Measurements from ENCODE around the gene UNC5A. TPM values are rescaled to one million over a fixed set of nuclear protein-coding genes. Genes with fewer than 3 reads are reported as not detected.

Gene UNC5A
- total and polyA plus RNA-seq, 10 of the 15 experiments (the other 5 are each of a cell fraction or from before 2014, with no cell fraction given) = not detected

DNA sequence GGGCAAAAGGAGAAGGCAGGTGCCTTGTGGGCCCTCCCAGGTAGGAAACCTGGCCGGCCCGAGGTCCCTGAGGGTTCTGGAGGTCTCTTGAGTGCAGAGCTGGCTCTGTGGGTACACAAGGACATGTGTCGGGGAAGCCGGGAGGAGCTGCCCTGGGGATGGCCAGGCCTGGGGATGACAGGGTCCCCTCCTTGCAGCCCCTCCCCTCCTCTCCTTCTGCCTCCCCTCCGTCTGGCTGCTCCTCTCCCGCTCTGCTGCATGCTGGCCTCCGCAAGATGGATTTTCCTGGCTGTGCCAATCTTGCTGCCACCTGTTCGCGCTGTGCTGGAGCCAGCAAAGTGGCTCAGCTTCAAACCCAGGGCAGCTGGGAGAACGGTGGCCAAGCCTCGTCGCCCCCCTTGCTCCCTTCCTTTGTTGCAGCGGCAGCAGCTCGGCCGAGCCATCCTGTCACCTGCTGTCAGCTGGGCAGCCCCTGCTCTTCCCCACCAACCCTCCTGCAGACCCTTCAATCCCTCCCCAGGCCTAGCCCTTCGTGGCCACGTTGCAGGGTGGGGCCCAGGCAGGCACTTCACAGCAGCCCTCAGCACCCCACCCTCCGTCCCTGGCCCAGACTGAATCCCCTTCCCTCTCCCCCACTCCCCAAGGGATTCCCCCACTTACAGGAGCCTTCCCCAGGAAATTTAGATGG is 17.6 kb upstream of the UNC5A start:
- H3K4me3 ChIP-seq = no peak overlapping the region
- RAD21 ChIA-PET (ENCODE audit: unreplicated experiment) = no interaction called here
- ATAC-seq (no peak), FAIRE-seq (no peak), DNase-seq (ENCODE audit: low read depth, low spot score) (no peak)
- POLR2A ChIA-PET = no interaction called here
- no peak overlapping the region for H3K9ac ChIP-seq (ENCODE audit: control insufficient read depth, insufficient read depth, low read length)
- CTCF ChIA-PET = no interaction called here
- no peak overlapping the region for H3K4me2 ChIP-seq (ENCODE audit: control insufficient read depth, insufficient read depth)
- no peaks in the 10 kb centered on the region for H3K4me1 ChIP-seq (ENCODE audit: control insufficient read depth, insufficient read depth, low read length)
- no TSS peak for BruUV-seq (replicated peaks)
- TF ChIP-seq POLR2AphosphoS5 (IDR thresholded peaks at IDR 0.05; ENCODE audit: low read length) = no peak
- TF ChIP-seq NFYB (IDR thresholded peaks at IDR 0.05; ENCODE audit: insufficient read depth, low read depth, low read length) = no peak
- no peak for TF ChIP-seq NBN (IDR thresholded peaks at IDR 0.05)
- TF ChIP-seq, protein P1, sequence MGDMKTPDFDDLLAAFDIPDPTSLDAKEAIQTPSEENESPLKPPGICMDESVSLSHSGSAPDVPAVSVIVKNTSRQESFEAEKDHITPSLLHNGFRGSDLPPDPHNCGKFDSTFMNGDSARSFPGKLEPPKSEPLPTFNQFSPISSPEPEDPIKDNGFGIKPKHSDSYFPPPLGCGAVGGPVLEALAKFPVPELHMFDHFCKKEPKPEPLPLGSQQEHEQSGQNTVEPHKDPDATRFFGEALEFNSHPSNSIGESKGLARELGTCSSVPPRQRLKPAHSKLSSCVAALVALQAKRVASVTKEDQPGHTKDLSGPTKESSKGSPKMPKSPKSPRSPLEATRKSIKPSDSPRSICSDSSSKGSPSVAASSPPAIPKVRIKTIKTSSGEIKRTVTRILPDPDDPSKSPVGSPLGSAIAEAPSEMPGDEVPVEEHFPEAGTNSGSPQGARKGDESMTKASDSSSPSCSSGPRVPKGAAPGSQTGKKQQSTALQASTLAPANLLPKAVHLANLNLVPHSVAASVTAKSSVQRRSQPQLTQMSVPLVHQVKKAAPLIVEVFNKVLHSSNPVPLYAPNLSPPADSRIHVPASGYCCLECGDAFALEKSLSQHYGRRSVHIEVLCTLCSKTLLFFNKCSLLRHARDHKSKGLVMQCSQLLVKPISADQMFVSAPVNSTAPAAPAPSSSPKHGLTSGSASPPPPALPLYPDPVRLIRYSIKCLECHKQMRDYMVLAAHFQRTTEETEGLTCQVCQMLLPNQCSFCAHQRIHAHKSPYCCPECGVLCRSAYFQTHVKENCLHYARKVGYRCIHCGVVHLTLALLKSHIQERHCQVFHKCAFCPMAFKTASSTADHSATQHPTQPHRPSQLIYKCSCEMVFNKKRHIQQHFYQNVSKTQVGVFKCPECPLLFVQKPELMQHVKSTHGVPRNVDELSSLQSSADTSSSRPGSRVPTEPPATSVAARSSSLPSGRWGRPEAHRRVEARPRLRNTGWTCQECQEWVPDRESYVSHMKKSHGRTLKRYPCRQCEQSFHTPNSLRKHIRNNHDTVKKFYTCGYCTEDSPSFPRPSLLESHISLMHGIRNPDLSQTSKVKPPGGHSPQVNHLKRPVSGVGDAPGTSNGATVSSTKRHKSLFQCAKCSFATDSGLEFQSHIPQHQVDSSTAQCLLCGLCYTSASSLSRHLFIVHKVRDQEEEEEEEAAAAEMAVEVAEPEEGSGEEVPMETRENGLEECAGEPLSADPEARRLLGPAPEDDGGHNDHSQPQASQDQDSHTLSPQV (IDR thresholded peaks at IDR 0.05) = no peak
- TF ChIP-seq SP1 (IDR thresholded peaks at IDR 0.05; ENCODE audit: low read depth, low read length) = no peak
- TF ChIP-seq RBBP5 (conservative IDR thresholded peaks at IDR 0.05) = no peak
- 20% methylated on average over 17 of the region's 18 CpGs for WGBS (ENCODE audit: insufficient coverage, insufficient replicate concordance, low lambda C conversion rate, missing lambda C conversion rate)
- SMC1A ChIA-PET (ENCODE audit: uncharacterized antibody, unreplicated experiment) = no interaction called here
- intact Hi-C loops (cut with micrococcal nuclease; ENCODE audit: unreplicated experiment) = no loop called here
- in situ Hi-C loops (cut with MboI) = no loop called here
- no peaks in the 10 kb centered on the region for H3K36me3 ChIP-seq (ENCODE audit: control insufficient read depth in 2 of 2, insufficient read depth in 2 of 2, low read length in 1 of 2)
- H3K9me3 ChIP-seq (replicated peaks; ENCODE audit: control insufficient read depth, insufficient read depth, low read length) = no peaks in the 10 kb centered on the region
- no peak overlapping the region for H2AFZ ChIP-seq (ENCODE audit: control insufficient read depth, low read depth, low read length)
- H3K79me2 ChIP-seq (ENCODE audit: control insufficient read depth, insufficient read depth, low read length) = no peaks in the 10 kb centered on the region
- no peaks in the 10 kb centered on the region for H4K20me1 ChIP-seq (ENCODE audit: control insufficient read depth, insufficient read depth)
- peaks cover 0 to 5% of the 10 kb centered on the region in 2 experiments; a peak in 2 of 4 replicates for H3K27me3 ChIP-seq (replicated peaks in 1 of 2; ENCODE audit: control insufficient read depth in 2 of 2, insufficient read depth in 2 of 2, low read length in 1 of 2)
- H3K27ac ChIP-seq (ENCODE audit: control insufficient read depth, insufficient read depth) = no peak overlapping the region

Measured in GM12878 (cell line).